Osteoblast (primary cell): ENCODE results near the gene DIP2C. TPM values are rescaled to one million over a fixed set of nuclear protein-coding genes. Genes with fewer than 3 reads are reported as not detected.
"Not testable (repeated sequence)": the region's sequence is repeated elsewhere in the genome, so short reads cannot be mapped to it uniquely, and the experiment has no call there.

Experiments used
- DNase-seq: peaks from one replicate; pipeline ENCODE4 v3.0.0; 2011; ENCODE audit warnings: low spot score, mixed read lengths; ENCODE audit not compliant: insufficient read length; ENCODE audit errors: missing footprints
- H2AFZ ChIP-seq: 2 replicates; pipeline ENCODE4 v1.6.0; 2011; ENCODE audit warnings: mild to moderate bottlenecking, low read length
- H3K27ac ChIP-seq: 2 replicates; pipeline ENCODE4 v1.5.1; 2011; ENCODE audit warnings: mild to moderate bottlenecking, low read depth, low read length, moderate library complexity
- H3K27me3 ChIP-seq: 2 replicates; pipeline ENCODE4 v1.6.0; 2012; ENCODE audit warnings: mild to moderate bottlenecking, control low read depth, inconsistent platforms, low read length, moderate library complexity; ENCODE audit not compliant: insufficient read depth
- H3K36me3 ChIP-seq: 2 replicates; pipeline ENCODE4 v1.5.1; 2011; ENCODE audit warnings: mild to moderate bottlenecking, low read length, control low read depth, moderate library complexity; ENCODE audit not compliant: insufficient read depth
- H3K4me1 ChIP-seq: 2 replicates; pipeline ENCODE4 v1.5.1; 2011; ENCODE audit warnings: mild to moderate bottlenecking, low read length, control low read depth, moderate library complexity; ENCODE audit not compliant: insufficient read depth
- H3K4me2 ChIP-seq: 2 replicates; pipeline ENCODE4 v1.6.0; 2011; ENCODE audit warnings: mild to moderate bottlenecking, low read length; ENCODE audit not compliant: insufficient read depth
- H3K4me3 ChIP-seq: fragments of 200-600 bp; sonication (generic); 3 replicates; pipeline ENCODE4 v1.5.1; 2012; ENCODE audit warnings: mild to moderate bottlenecking, low read length, inconsistent platforms; ENCODE audit not compliant: insufficient read depth
- H3K79me2 ChIP-seq: 2 replicates; pipeline ENCODE4 v1.6.0; 2012; ENCODE audit warnings: mild to moderate bottlenecking, low read length, control low read depth, inconsistent platforms; ENCODE audit not compliant: insufficient read depth
- H3K9me3 ChIP-seq: 2 replicates; pipeline ENCODE4 v1.5.1; 2011; ENCODE audit warnings: low read depth, low read length, control low read depth
- H4K20me1 ChIP-seq: 2 replicates; pipeline ENCODE4 v1.6.0; 2012; ENCODE audit warnings: mild to moderate bottlenecking, low read length, control low read depth; ENCODE audit not compliant: insufficient read depth
- CTCF ChIP-seq: IDR thresholded peaks from 2 replicates; pipeline ENCODE4 v1.5.1; 2011; ENCODE audit warnings: mild to moderate bottlenecking, low read depth, low read length, moderate library complexity; ENCODE audit errors: extremely low read depth
- total RNA-seq: library from RNA; depleted of rRNA; stranded (reverse); fragments of >200 nt; gene quantifications from 2 replicates; pipeline ENCODE4 v1.2.3, GENCODE V29; 2012

The DIP2C gene
- total RNA-seq, 1 donor, result 36.9 TPM

GRCh38 chr10:633279-634245 is 55.9 kb downstream of the DIP2C start:
- Histone ChIP-seq H3K9me3 (no peaks in the 10 kb centered on the region), H3K4me1 (no peaks in the 10 kb centered on the region), H2AFZ (no peak overlapping the region), H3K27me3 (no peaks in the 10 kb centered on the region), H3K79me2 (peaks cover 94% of the 10 kb centered on the region), H3K36me3 (peaks cover 6% of the 10 kb centered on the region), H3K4me3 (no peak overlapping the region), H4K20me1 (peaks cover 53% of the 10 kb centered on the region), H3K4me2 (no peak overlapping the region), H3K27ac (no peak overlapping the region)
- TF ChIP-seq CTCF, result no peak
- DNase-seq, result peak; percentile 73

GRCh38 chr10:632807-633177 is 56.7 kb downstream of the DIP2C start:
- peaks cover 46% of the 10 kb centered on the region for H4K20me1 ChIP-seq

GRCh38 chr10:632155-632806 is 57.2 kb downstream of the DIP2C start:
- not testable (repeated sequence) for H3K4me1 ChIP-seq, H3K4me2 ChIP-seq, DNase-seq, H3K27me3 ChIP-seq, H3K36me3 ChIP-seq, H3K9me3 ChIP-seq, H3K27ac ChIP-seq, H3K4me3 ChIP-seq, H2AFZ ChIP-seq
- H4K20me1 ChIP-seq, result peaks cover 42% of the 10 kb centered on the region
- peaks cover 94% of the 10 kb centered on the region for H3K79me2 ChIP-seq

More at GRCh38 chr10:632807-633177, 56.7 kb downstream of the DIP2C start:
- not testable (repeated sequence) for H3K4me1 ChIP-seq, H3K4me2 ChIP-seq, H3K27ac ChIP-seq, H3K36me3 ChIP-seq, DNase-seq, H3K4me3 ChIP-seq, H3K9me3 ChIP-seq, H3K27me3 ChIP-seq, H2AFZ ChIP-seq
- peaks cover 94% of the 10 kb centered on the region for H3K79me2 ChIP-seq

GRCh38 chr10:631266-631665 is 58.2 kb downstream of the DIP2C start:
- Histone ChIP-seq H3K4me1 (peaks cover under 1% of the 10 kb centered on the region), H3K79me2 (peaks cover 94% of the 10 kb centered on the region), H3K36me3 (peaks cover 6% of the 10 kb centered on the region), H3K4me3 (no peak overlapping the region), H3K27ac (no peak overlapping the region), H2AFZ (no peak overlapping the region), H3K27me3 (no peaks in the 10 kb centered on the region), H4K20me1 (peaks cover 33% of the 10 kb centered on the region), H3K9me3 (no peaks in the 10 kb centered on the region), H3K4me2 (no peak overlapping the region)
- no peak for TF ChIP-seq CTCF
- DNase-seq, result peak; percentile 52
